PC-9 (cell line): Measurements from ENCODE around the gene KIAA0753.

Experiments
- EZH2 ChIP-seq: fragments of 200-600 bp; sonication (generic); IDR thresholded peaks from 2 replicates; pipeline ENCODE4 v1.8.0; 2017; ENCODE audit warnings: antibody characterized with exemption, low read depth
- TF ChIP-seq, protein P1 (sequence below): fragments of 200-600 bp; sonication (generic); conservative IDR thresholded peaks from 2 replicates; pipeline ENCODE4 v1.6.1; 2017; ENCODE audit warnings: mixed run types, antibody characterized with exemption, mild to moderate bottlenecking, moderate library complexity

DNA sequence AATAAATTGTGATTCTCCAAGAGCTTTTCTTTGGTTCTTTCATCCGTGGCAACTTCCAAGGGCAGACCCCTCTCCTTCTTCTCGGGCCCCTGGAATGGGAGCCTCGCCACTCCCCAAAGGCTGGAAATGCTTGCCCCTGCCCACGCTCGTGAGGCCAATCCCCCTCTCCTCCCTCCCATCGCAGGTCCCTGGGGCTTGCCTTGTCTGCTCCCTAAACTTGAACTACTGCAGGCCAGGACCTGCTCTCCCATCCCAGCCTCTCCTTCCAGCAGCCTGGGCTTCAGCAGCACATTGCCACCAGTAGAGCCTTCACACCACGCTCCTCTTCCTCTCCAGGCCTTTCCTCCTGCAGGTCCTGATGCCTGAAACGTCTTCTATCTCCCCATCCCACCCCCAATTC lies 95.2 kb downstream of the KIAA0753 start:
- TF ChIP-seq EZH2: no peak
- TF ChIP-seq, protein P1, sequence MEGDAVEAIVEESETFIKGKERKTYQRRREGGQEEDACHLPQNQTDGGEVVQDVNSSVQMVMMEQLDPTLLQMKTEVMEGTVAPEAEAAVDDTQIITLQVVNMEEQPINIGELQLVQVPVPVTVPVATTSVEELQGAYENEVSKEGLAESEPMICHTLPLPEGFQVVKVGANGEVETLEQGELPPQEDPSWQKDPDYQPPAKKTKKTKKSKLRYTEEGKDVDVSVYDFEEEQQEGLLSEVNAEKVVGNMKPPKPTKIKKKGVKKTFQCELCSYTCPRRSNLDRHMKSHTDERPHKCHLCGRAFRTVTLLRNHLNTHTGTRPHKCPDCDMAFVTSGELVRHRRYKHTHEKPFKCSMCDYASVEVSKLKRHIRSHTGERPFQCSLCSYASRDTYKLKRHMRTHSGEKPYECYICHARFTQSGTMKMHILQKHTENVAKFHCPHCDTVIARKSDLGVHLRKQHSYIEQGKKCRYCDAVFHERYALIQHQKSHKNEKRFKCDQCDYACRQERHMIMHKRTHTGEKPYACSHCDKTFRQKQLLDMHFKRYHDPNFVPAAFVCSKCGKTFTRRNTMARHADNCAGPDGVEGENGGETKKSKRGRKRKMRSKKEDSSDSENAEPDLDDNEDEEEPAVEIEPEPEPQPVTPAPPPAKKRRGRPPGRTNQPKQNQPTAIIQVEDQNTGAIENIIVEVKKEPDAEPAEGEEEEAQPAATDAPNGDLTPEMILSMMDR: no peak
